DND-41 (cell line): ENCODE data around the gene APEH.
A peak's percentile ranks its signal among the peaks of the same experiment; 100 is the strongest.

Experiments
- ATAC-seq: fragments of 200-7000 bp; cut with Tn5 transposase; 3 replicates; pipeline ENCODE4 v1.9.1; 2021; ENCODE audit warnings: low read depth; ENCODE audit not compliant: insufficient read depth
- DNase-seq: peaks from one replicate; pipeline ENCODE4 v3.0.0-alpha.2; 2020
- H2AFZ ChIP-seq: 2 replicates; pipeline ENCODE4 v1.6.0; 2012; ENCODE audit warnings: low read depth, low read length
- H3K27ac ChIP-seq: 2 replicates; pipeline ENCODE4 v1.5.1; 2012; ENCODE audit warnings: low read length, inconsistent platforms
- H3K27me3 ChIP-seq: fragments of 200-600 bp; sonication (generic); 2 replicates; pipeline ENCODE4 v1.6.0; 2012; ENCODE audit warnings: low read length, mild to moderate bottlenecking, inconsistent platforms; ENCODE audit not compliant: insufficient read depth, poor library complexity
- H3K36me3 ChIP-seq: 2 replicates; pipeline ENCODE4 v1.5.1; 2012; ENCODE audit warnings: low read length, inconsistent platforms; ENCODE audit not compliant: insufficient read depth
- H3K4me1 ChIP-seq: 2 replicates; pipeline ENCODE4 v1.5.1; 2012; ENCODE audit warnings: mild to moderate bottlenecking, low read length; ENCODE audit not compliant: insufficient read depth
- H3K4me2 ChIP-seq: 2 replicates; pipeline ENCODE4 v1.6.0; 2012; ENCODE audit warnings: mild to moderate bottlenecking, moderate library complexity, low read length, inconsistent platforms; ENCODE audit not compliant: insufficient read depth
- H3K4me3 ChIP-seq, 2 experiments: fragments of 200-600 bp in 1 of 2; shearing (Covaris generic) in 1 of 2; 2 replicates each; pipeline ENCODE4 v1.5.1; 2012 to 2016; ENCODE audit warnings: inconsistent platforms in 2 of 2, low read length in 2 of 2, mild to moderate bottlenecking in 2 of 2, low read depth in 1 of 2, moderate library complexity in 1 of 2
- H3K79me2 ChIP-seq: 2 replicates; pipeline ENCODE4 v1.6.0; 2012; ENCODE audit warnings: low read length, inconsistent platforms; ENCODE audit not compliant: insufficient read depth
- H3K9ac ChIP-seq: 2 replicates; pipeline ENCODE4 v1.6.0; 2012; ENCODE audit warnings: low read depth, mild to moderate bottlenecking, inconsistent platforms, low read length, moderate library complexity
- H3K9me3 ChIP-seq: 2 replicates; pipeline ENCODE4 v1.5.1; 2012; ENCODE audit warnings: low read length, moderate library complexity, mild to moderate bottlenecking, inconsistent platforms; ENCODE audit not compliant: insufficient read depth, severe bottlenecking
- H4K20me1 ChIP-seq: 2 replicates; pipeline ENCODE4 v1.6.0; 2012; ENCODE audit warnings: low read length; ENCODE audit not compliant: insufficient read depth
- CTCF ChIP-seq: IDR thresholded peaks from 2 replicates; pipeline ENCODE4 v1.5.1; 2012; ENCODE audit warnings: borderline replicate concordance, low read length, moderate library complexity, mild to moderate bottlenecking; ENCODE audit not compliant: poor library complexity, severe bottlenecking; ENCODE audit errors: extremely low read depth
- EZH2 ChIP-seq: IDR thresholded peaks from 3 replicates; pipeline ENCODE4 v1.6.1; 2012; ENCODE audit warnings: borderline replicate concordance, low read depth, mild to moderate bottlenecking, moderate library complexity, low read length, inconsistent platforms; ENCODE audit not compliant: severe bottlenecking

Gene APEH

DNA sequence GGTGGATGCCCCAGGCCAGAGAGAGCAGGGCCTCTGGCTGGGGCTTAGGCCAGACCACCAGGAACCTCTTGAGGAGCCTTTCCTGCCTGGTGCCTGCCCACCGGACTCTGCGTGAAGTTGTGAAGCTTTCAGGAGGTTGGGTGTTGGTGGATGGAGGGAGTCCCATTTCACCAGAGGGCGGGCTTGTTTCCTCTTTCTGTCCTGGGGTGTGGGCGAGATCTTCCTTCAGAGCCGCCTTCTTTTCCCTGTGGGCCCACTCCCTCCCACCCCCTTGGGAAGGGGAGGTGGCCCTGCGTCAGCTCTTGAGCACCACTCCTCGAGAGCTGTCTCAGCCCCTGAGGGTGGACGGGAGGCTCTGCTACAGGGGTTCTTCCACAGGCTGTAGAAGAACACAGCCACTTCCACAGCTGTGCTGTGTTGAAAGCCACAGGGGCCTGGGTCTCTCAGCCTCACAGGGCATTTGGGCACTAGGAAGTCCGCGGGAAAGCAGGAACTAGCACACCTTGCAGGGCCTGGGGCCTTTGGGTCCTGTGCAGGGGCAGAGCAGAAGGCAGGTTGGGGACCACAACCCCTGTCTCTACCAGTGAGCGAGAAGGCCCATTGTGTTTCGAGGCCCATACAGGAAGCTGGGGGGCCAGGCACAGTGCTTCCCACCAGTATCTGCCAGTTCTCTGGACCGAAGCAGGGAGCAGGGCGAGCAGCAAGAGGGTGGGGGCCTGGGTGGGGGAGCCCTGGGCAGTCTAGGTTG lies 43.2 kb downstream of the APEH start:
- Histone ChIP-seq H3K9ac (no peak overlapping the region), H3K27ac (no peak overlapping the region), H3K4me3 (no peak overlapping the region), H3K36me3 (peaks cover 51% of the 10 kb centered on the region), H3K27me3 (no peaks in the 10 kb centered on the region), H3K79me2 (peaks cover 14% of the 10 kb centered on the region), H3K9me3 (no peaks in the 10 kb centered on the region), H2AFZ (no peak overlapping the region), H3K4me2 (no peak overlapping the region), H3K4me1 (peaks cover 43% of the 10 kb centered on the region), H4K20me1 (peaks cover 28% of the 10 kb centered on the region)
- TF ChIP-seq CTCF, result no peak
- TF ChIP-seq EZH2, result no peak
- ATAC-seq, result no peak
- no peak for DNase-seq

GRCh38 chr3:49717959-49718857 lies 44.1 kb downstream of the APEH start:
- Histone ChIP-seq H3K27me3 (no peaks in the 10 kb centered on the region), H3K9ac (no peak overlapping the region), H3K4me2 (peak overlapping the region; percentile 66), H4K20me1 (peaks cover 36% of the 10 kb centered on the region), H3K79me2 (peaks cover 22% of the 10 kb centered on the region), H2AFZ (no peak overlapping the region), H3K4me1 (peaks cover 43% of the 10 kb centered on the region), H3K27ac (no peak overlapping the region), H3K36me3 (peaks cover 54% of the 10 kb centered on the region), H3K9me3 (no peaks in the 10 kb centered on the region), H3K4me3 (no peak overlapping the region)
- DNase-seq (no peak), ATAC-seq (no peak)
- TF ChIP-seq CTCF, result no peak
- no peak for TF ChIP-seq EZH2

- Histone ChIP-seq H3K4me2 (peak overlapping the region; percentile 66), H3K79me2 (peaks cover 28% of the 10 kb centered on the region)
Measured at GRCh38 chr3:49718858-49719213, 44.7 kb downstream of the APEH start.

More at GRCh38 chr3:49718858-49719213, 44.7 kb downstream of the APEH start:
- Histone ChIP-seq H3K36me3 (peaks cover 49% of the 10 kb centered on the region), H3K9me3 (no peaks in the 10 kb centered on the region), H2AFZ (no peak overlapping the region), H3K4me1 (peaks cover 42% of the 10 kb centered on the region), H3K4me3 (peak overlapping the region in 1 of 2 experiments; percentile 54; a peak in 2 of 4 replicates), H3K9ac (peak overlapping the region; percentile 37), H4K20me1 (peaks cover 39% of the 10 kb centered on the region), H3K27me3 (no peaks in the 10 kb centered on the region), H3K27ac (no peak overlapping the region)
- TF ChIP-seq EZH2 (no peak), CTCF (no peak)
- ATAC-seq, result no peak
- no peak for DNase-seq
